B cell (primary cell): ENCODE data around the gene UBD. TPM values are rescaled to one million over a fixed set of nuclear protein-coding genes. Genes with fewer than 3 reads are reported as not detected.

Experiments
- ATAC-seq: fragments of 200-7000 bp; cut with Tn5 transposase; one replicate; pipeline ENCODE4 v1.10.0; 2021; ENCODE audit warnings: low read depth, mild to moderate bottlenecking, moderate number of reproducible peaks, moderate library complexity
- CTCF ChIA-PET: fragments of 350-600 bp; sonication (Branson Sonifier 250); formaldehyde crosslinking; loops from one replicate; lab custom pipeline; 2021; ENCODE audit warnings: antibody characterized with exemption, inconsistent platforms; lab: Charles Lee
- POLR2A ChIA-PET: fragments of 350-600 bp; sonication (Branson Sonifier 250); formaldehyde crosslinking; loops from one replicate; lab custom pipeline; 2021; ENCODE audit warnings: antibody characterized with exemption; lab: Charles Lee
- DNase-seq: peaks from one replicate; pipeline ENCODE4 v3.0.0; 2013
- H2AFZ ChIP-seq: 2 replicates; pipeline ENCODE4 v1.6.1; 2012; ENCODE audit warnings: mild to moderate bottlenecking, low read depth, low read length; ENCODE audit not compliant: insufficient read depth, poor library complexity, severe bottlenecking
- H3K27ac ChIP-seq, 2 donors: 1 replicate in 1 of 2; 2 replicates in 1 of 2; pipeline ENCODE4 v1.5.1; 2012 to 2013; ENCODE audit warnings: low read length in 2 of 2, mild to moderate bottlenecking in 2 of 2, moderate library complexity in 1 of 2
- H3K27me3 ChIP-seq, 4 experiments: fragments of 200-600 bp in 1 of 4; sonication (generic) in 1 of 4; replicated peaks in 1 of 4; 1 replicate in 2 of 4; 2 replicates in 2 of 4; pipeline versions ENCODE4 v1.6.1 to v1.7.0; 2013 to 2016; ENCODE audit warnings: low read length in 3 of 4, mild to moderate bottlenecking in 2 of 4, mixed read lengths in 1 of 4, moderate library complexity in 1 of 4; ENCODE audit not compliant: insufficient read depth in 4 of 4, control insufficient read depth in 3 of 4; ENCODE audit errors: control extremely low read depth in 1 of 4
- H3K36me3 ChIP-seq, 2 experiments: replicated peaks in 1 of 2; 1 replicate in 1 of 2; 2 replicates in 1 of 2; pipeline versions ENCODE4 v1.6.1 to v1.7.1; 2013; ENCODE audit warnings: low read length in 1 of 2; ENCODE audit not compliant: insufficient read depth in 2 of 2, control insufficient read depth in 1 of 2; ENCODE audit errors: control extremely low read depth in 1 of 2, extremely low read depth in 1 of 2
- H3K4me1 ChIP-seq, 2 donors: fragments of 200-600 bp in 1 of 2; sonication (generic) in 1 of 2; 1 replicate in 1 of 2; 2 replicates in 1 of 2; pipeline versions ENCODE4 v1.5.1 to v1.6.1; 2013 to 2017; ENCODE audit warnings: low read length in 2 of 2; ENCODE audit not compliant: control insufficient read depth in 2 of 2, insufficient read depth in 2 of 2
- H3K4me2 ChIP-seq: replicated peaks from 2 replicates; pipeline ENCODE3; 2012; ENCODE audit warnings: mild to moderate bottlenecking, low read depth, low read length; ENCODE audit not compliant: poor library complexity, severe bottlenecking
- H3K4me3 ChIP-seq, 5 experiments: fragments of 200-600 bp in 1 of 5; sonication (generic) in 1 of 5; 1 replicate in 3 of 5; 2 replicates in 2 of 5; pipeline versions ENCODE4 v1.5.1 to v1.7.0; 2011 to 2016; ENCODE audit warnings: low read length in 4 of 5, mild to moderate bottlenecking in 4 of 5, low read depth in 2 of 5, control low read depth in 1 of 5, moderate library complexity in 1 of 5; ENCODE audit not compliant: insufficient read depth in 1 of 5; ENCODE audit errors: control extremely low read depth in 1 of 5, extremely low read depth in 1 of 5
- H3K79me2 ChIP-seq: fragments of 200-600 bp; sonication (generic); one replicate; pipeline ENCODE4 v1.6.0; 2016; ENCODE audit warnings: low read length; ENCODE audit not compliant: control insufficient read depth, insufficient read depth
- H3K9ac ChIP-seq: fragments of 200-600 bp; sonication (generic); 2 replicates; pipeline ENCODE4 v1.6.1; 2017; ENCODE audit warnings: mild to moderate bottlenecking, low read length, moderate library complexity
- H3K9me3 ChIP-seq, 3 donors: one replicate each; pipeline versions ENCODE4 v1.6.1 to v1.7.1; 2013; ENCODE audit warnings: low read length in 2 of 3; ENCODE audit not compliant: control insufficient read depth in 2 of 3, insufficient read depth in 1 of 3; ENCODE audit errors: control extremely low read depth in 1 of 3
- H4K20me1 ChIP-seq: 2 replicates; pipeline ENCODE4 v1.6.0; 2012; ENCODE audit warnings: mild to moderate bottlenecking, low read length; ENCODE audit not compliant: insufficient read depth, control insufficient read depth, poor library complexity, severe bottlenecking
- H3K27ac Mint-ChIP-seq: one replicate; pipeline ENCODE4 v1.8.0; 2021; ENCODE audit warnings: mixed read lengths
- H3K27me3 Mint-ChIP-seq: one replicate; pipeline ENCODE4 v1.8.0; 2021; ENCODE audit warnings: mixed read lengths
- H3K4me1 Mint-ChIP-seq: one replicate; pipeline ENCODE4 v1.8.0; 2021; ENCODE audit warnings: mixed read lengths
- H3K4me3 Mint-ChIP-seq: one replicate; pipeline ENCODE4 v1.8.0; 2021; ENCODE audit warnings: mixed read lengths
- H3K9me3 Mint-ChIP-seq: one replicate; pipeline ENCODE4 v1.8.0; 2022; ENCODE audit warnings: mixed read lengths; ENCODE audit not compliant: insufficient read depth
- EZH2 ChIP-seq: IDR thresholded peaks from 2 replicates; pipeline ENCODE4 v1.6.1; 2012; ENCODE audit warnings: borderline replicate concordance, low read depth, mild to moderate bottlenecking, moderate library complexity, low read length; ENCODE audit not compliant: insufficient read depth, poor library complexity, severe bottlenecking
- WGBS: methylation state at CpG from one replicate; pipeline ENCODE4 v1.1.5; 2013; ENCODE audit warnings: missing lambda C conversion rate; ENCODE audit not compliant: insufficient coverage; 5-methylcytosine and 5-hydroxymethylcytosine counted together
- intact Hi-C: fragments of 100-400 bp; cut with micrococcal nuclease; formaldehyde crosslinking; loops from one replicate; pipeline ENCODE4 v1.10.0; 2022
- polyA plus RNA-seq: library from polyadenylated mRNA; depleted of rRNA; stranded (reverse); fragments of >200 nt; gene quantifications from 2 replicates; pipeline ENCODE4 v1.2.3, GENCODE V29; 2012
- total RNA-seq, 2 donors: library from RNA; stranded (reverse); fragments of 120-200 nt in 1 of 2; gene quantifications; 1 replicate in 1 of 2; 2 replicates in 1 of 2; pipeline versions ENCODE4 v1.2.3 to v1.2.4, GENCODE V29; 2013 to 2022
- TF ChIP-seq, protein P1 (sequence below): fragments of 200-600 bp; IDR thresholded peaks from one replicate; pipeline ENCODE4 v1.8.0; 2022; ENCODE audit warnings: antibody characterized with exemption, mild to moderate bottlenecking

The UBD gene
- total and polyA plus RNA-seq, 2 donors (not counting 1 experiment from before 2014, with no cell fraction given) = not detected

GRCh38 chr6:29577544-29577943, 18.0 kb upstream of the UBD start:
- no peaks in the 10 kb centered on the region for H3K79me2 ChIP-seq
- no peak overlapping the region for H2AFZ ChIP-seq
- no peak overlapping the region for H3K27ac ChIP-seq
- H3K4me2 ChIP-seq = no peak overlapping the region
- Mint-ChIP-seq H3K4me1 (no peaks in the 10 kb centered on the region), H3K27ac (no peak overlapping the region), H3K27me3 (peaks cover 62% of the 10 kb centered on the region), H3K4me3 (no peak overlapping the region), H3K9me3 (no peaks in the 10 kb centered on the region)
- no peaks in the 10 kb centered on the region for H4K20me1 ChIP-seq
- no peaks in the 10 kb centered on the region for H3K4me1 ChIP-seq
- intact Hi-C loops = no loop called here
- H3K27me3 ChIP-seq = peaks cover 0 to 44% (median 14%) of the 10 kb centered on the region in 4 experiments
- DNase-seq (no peak), ATAC-seq (no peak)
- H3K9me3 ChIP-seq = no peaks in the 10 kb centered on the region
- H3K36me3 ChIP-seq = no peaks in the 10 kb centered on the region
- ChIA-PET CTCF (interaction anchor here (1.8 kb wide), 1 partner anchor 12 kb away, joined by 6 read pairs; no protein-coding TSS in a partner anchor), POLR2A (no interaction called here)
- no peak overlapping the region for H3K4me3 ChIP-seq
- H3K9ac ChIP-seq = no peak overlapping the region
- TF ChIP-seq, protein P1, sequence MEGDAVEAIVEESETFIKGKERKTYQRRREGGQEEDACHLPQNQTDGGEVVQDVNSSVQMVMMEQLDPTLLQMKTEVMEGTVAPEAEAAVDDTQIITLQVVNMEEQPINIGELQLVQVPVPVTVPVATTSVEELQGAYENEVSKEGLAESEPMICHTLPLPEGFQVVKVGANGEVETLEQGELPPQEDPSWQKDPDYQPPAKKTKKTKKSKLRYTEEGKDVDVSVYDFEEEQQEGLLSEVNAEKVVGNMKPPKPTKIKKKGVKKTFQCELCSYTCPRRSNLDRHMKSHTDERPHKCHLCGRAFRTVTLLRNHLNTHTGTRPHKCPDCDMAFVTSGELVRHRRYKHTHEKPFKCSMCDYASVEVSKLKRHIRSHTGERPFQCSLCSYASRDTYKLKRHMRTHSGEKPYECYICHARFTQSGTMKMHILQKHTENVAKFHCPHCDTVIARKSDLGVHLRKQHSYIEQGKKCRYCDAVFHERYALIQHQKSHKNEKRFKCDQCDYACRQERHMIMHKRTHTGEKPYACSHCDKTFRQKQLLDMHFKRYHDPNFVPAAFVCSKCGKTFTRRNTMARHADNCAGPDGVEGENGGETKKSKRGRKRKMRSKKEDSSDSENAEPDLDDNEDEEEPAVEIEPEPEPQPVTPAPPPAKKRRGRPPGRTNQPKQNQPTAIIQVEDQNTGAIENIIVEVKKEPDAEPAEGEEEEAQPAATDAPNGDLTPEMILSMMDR = no peak
- no peak for TF ChIP-seq EZH2
- 72% methylated on average over 6 of the region's 7 CpGs for WGBS

DNA sequence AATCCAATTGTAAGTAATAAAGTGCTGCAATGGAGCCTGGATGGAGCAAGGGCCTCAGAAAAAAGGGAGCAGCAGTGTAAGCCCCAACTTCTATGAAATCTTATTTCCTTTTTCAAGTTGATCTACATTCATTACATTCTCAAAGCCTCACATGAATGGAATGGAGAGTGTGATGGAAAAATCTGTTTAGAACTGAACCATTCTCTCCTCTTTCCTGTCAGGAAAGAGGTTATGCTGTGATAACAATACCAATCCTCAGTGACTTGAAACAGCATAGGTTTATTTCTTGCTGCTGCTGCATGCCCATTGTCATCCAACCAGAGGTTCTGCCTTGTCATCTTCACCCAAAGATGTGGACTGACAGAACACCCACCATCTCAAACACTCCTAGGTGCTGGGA, 16.5 kb upstream of the UBD start:
- TF ChIP-seq EZH2 = no peak
- TF ChIP-seq, protein P1 = no peak
- H3K36me3 ChIP-seq = no peaks in the 10 kb centered on the region
- no peaks in the 10 kb centered on the region for H3K4me1 ChIP-seq
- H3K79me2 ChIP-seq = no peaks in the 10 kb centered on the region
- H3K9me3 Mint-ChIP-seq = no peaks in the 10 kb centered on the region
- POLR2A ChIA-PET = no interaction called here
- H3K4me3 ChIP-seq = no peak overlapping the region
- H3K4me3 Mint-ChIP-seq = no peak overlapping the region
- no peak overlapping the region for H3K27ac ChIP-seq
- ATAC-seq = no peak
- DNase-seq = no peak
- H3K4me2 ChIP-seq = no peak overlapping the region
- no peaks in the 10 kb centered on the region for H4K20me1 ChIP-seq
- intact Hi-C loops = no loop called here
- no peaks in the 10 kb centered on the region for H3K4me1 Mint-ChIP-seq
- peaks cover 0 to 45% (median 16%) of the 10 kb centered on the region in 4 experiments for H3K27me3 ChIP-seq
- H3K27ac Mint-ChIP-seq = no peak overlapping the region
- H2AFZ ChIP-seq = no peak overlapping the region
- H3K9me3 ChIP-seq = no peaks in the 10 kb centered on the region
- CTCF ChIA-PET = no interaction called here
- H3K27me3 Mint-ChIP-seq = peaks cover 62% of the 10 kb centered on the region
- no peak overlapping the region for H3K9ac ChIP-seq
